T-helper 17 cell (primary cell): ENCODE measurements around the gene GLTP. TPM values are rescaled to one million over a fixed set of nuclear protein-coding genes. Genes with fewer than 3 reads are reported as not detected.
A peak's percentile ranks its signal among the peaks of the same experiment; 100 is the strongest.
"Not testable (repeated sequence)": the region's sequence is repeated elsewhere in the genome, so short reads cannot be mapped to it uniquely, and the experiment has no call there.

Experiments
- ATAC-seq: fragments of 150-1000 bp; cut with Tn5 transposase; 2 replicates; pipeline ENCODE4 v1.10.0; 2021; ENCODE audit warnings: mild to moderate bottlenecking, moderate library complexity
- DNase-seq, 3 donors: peaks; one replicate each; pipeline versions ENCODE4 v3.0.0 to v3.0.0-alpha.2; 2020 to 2021
- H3K9me3 ChIP-seq: one replicate; pipeline ENCODE4 v1.7.0; 2013; ENCODE audit warnings: low read length, mild to moderate bottlenecking; ENCODE audit not compliant: control insufficient read depth, poor library complexity, severe bottlenecking
- H3K27ac Mint-ChIP-seq: one replicate; pipeline ENCODE4 v1.8.0; 2022; ENCODE audit warnings: mild to moderate bottlenecking, moderate library complexity, mixed read lengths
- H3K27me3 Mint-ChIP-seq: one replicate; pipeline ENCODE4 v1.8.0; 2022; ENCODE audit warnings: mixed read lengths
- H3K36me3 Mint-ChIP-seq: one replicate; pipeline ENCODE4 v1.8.0; 2022; ENCODE audit warnings: low read depth, mixed read lengths
- H3K4me1 Mint-ChIP-seq: one replicate; pipeline ENCODE4 v1.8.0; 2022; ENCODE audit warnings: mild to moderate bottlenecking, mixed read lengths
- H3K4me3 Mint-ChIP-seq: one replicate; pipeline ENCODE4 v1.8.0; 2022; ENCODE audit warnings: mild to moderate bottlenecking, moderate library complexity, mixed read lengths
- total RNA-seq, 4 donors: library from RNA in 2 of 4; stranded (reverse) in 2 of 4; gene quantifications; one replicate each; pipeline ENCODE4 v1.2.3 and lab custom pipeline; 2022 to 2026

GLTP gene
- total RNA-seq, 2 donors from 2014 or later: 28.3 to 29.4 TPM

- no peaks in the 10 kb centered on the region for H3K9me3 ChIP-seq
- no peak for DNase-seq
- Mint-ChIP-seq H3K4me3 (no peak overlapping the region), H3K27me3 (no peaks in the 10 kb centered on the region), H3K4me1 (no peaks in the 10 kb centered on the region), H3K27ac (no peak overlapping the region), H3K36me3 (no peaks in the 10 kb centered on the region)
- ATAC-seq: no peak
These were observed 18.5 kb downstream of the GLTP start for GRCh38 chr12:109861689-109862314.

GRCh38 chr12:109860977-109861376 is 19.4 kb downstream of the GLTP start:
- Mint-ChIP-seq H3K4me1 (no peaks in the 10 kb centered on the region), H3K27me3 (no peaks in the 10 kb centered on the region), H3K27ac (no peak overlapping the region), H3K36me3 (no peaks in the 10 kb centered on the region), H3K4me3 (no peak overlapping the region)
- ATAC-seq (no peak), DNase-seq (no peak)
- no peaks in the 10 kb centered on the region for H3K9me3 ChIP-seq

- no peak for ATAC-seq
- no peaks in the 10 kb centered on the region for H3K27me3 Mint-ChIP-seq
- H3K27ac Mint-ChIP-seq: peak overlapping the region; percentile 51
- H3K4me3 Mint-ChIP-seq: no peak overlapping the region
- DNase-seq: no peak
- H3K36me3 Mint-ChIP-seq: peaks cover 2% of the 10 kb centered on the region
- no peaks in the 10 kb centered on the region for H3K4me1 Mint-ChIP-seq
- H3K9me3 ChIP-seq: no peaks in the 10 kb centered on the region
These were observed 21.6 kb downstream of the GLTP start for GRCh38 chr12:109858764-109859163.

- peaks cover 2% of the 10 kb centered on the region for H3K36me3 Mint-ChIP-seq
- ATAC-seq (no peak), DNase-seq (no peak)
- H3K4me3 Mint-ChIP-seq: no peak overlapping the region
- peak overlapping the region; percentile 51 for H3K27ac Mint-ChIP-seq
- no peaks in the 10 kb centered on the region for H3K27me3 Mint-ChIP-seq
- no peaks in the 10 kb centered on the region for H3K9me3 ChIP-seq
- no peaks in the 10 kb centered on the region for H3K4me1 Mint-ChIP-seq
These were observed 22.6 kb downstream of the GLTP start for GRCh38 chr12:109857715-109858114.

DNA sequence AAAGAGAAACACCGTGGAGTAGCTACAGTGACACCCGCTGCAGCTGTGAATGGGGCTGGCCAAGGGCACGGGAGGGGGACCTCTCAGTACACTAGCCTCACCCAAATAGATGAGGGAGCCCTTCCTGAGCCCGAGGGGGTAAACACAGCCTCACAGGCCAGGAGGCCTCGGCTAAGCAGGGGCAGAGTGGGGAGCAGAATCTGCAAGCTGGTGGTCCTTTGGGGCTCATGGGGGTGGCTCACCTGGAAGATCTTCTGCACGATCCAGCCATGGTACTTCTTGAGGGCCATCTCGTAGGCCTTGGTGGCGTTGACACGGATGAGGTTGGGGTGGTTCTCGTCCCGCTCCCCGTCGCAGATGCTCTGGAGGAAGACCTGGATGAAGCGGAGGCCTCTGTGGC is 25.0 kb downstream of the GLTP start:
- H3K36me3 Mint-ChIP-seq: peaks cover 2% of the 10 kb centered on the region
- ATAC-seq: no peak
- no peak overlapping the region for H3K27ac Mint-ChIP-seq

DNA sequence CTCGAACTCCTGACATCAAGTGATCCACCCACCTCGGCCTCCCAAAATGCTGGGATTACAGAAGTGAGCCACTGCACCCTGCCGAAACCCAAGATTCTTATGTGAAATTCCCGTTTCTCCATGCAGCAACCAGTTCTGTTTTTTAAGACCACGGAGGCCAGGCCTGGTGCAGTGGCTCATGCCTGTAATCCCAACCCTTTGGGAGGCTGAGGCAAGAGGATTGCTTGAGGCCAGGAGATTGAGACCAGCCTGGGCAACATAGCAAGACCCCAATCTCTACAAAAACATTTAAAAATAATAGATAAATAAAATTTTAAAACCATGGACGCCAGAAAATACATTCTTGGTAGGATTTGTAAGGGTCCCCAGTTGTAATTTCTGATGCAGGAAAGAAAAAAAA is 29.8 kb downstream of the GLTP start:
- H3K9me3 ChIP-seq, ATAC-seq, H3K4me3 Mint-ChIP-seq, H3K4me1 Mint-ChIP-seq, H3K27ac Mint-ChIP-seq, DNase-seq, H3K27me3 Mint-ChIP-seq, H3K36me3 Mint-ChIP-seq: not testable (repeated sequence)

More for the DNA sequence above, 25.0 kb downstream of the GLTP start:
- H3K9me3 ChIP-seq: no peaks in the 10 kb centered on the region
- Mint-ChIP-seq H3K4me1 (no peaks in the 10 kb centered on the region), H3K27me3 (no peaks in the 10 kb centered on the region), H3K4me3 (no peak overlapping the region)
- DNase-seq: no peak

DNA sequence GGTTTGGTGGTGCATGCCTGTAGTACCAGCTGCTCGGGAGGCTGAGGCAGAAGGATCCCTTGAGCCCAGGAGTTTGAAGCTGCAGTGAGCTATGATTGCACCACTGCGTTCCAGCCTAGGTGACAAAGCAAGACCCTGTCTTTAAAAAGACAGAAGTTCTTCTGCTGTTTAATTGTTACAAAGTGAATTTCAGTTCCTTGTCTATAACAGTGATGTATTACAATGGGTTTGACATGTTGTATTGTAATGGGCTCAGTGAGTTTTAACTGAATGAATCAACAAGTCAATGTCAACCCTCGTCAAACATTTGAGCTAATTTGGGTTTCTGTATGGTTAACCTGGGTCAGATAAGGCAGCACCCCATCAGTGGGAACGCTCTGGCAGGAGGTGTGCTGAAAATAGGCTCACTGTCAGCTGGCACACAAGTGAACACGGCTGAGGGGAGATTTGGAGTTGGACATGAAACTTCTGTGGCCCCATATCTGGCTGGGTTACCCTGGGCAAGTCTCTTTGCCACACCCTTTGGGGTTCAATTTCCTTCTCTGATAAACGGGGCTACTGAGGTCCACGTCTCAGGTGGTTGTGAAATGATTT is 33.1 kb downstream of the GLTP start:
- DNase-seq: no peak
- H3K9me3 ChIP-seq: no peaks in the 10 kb centered on the region
- H3K27me3 Mint-ChIP-seq: no peaks in the 10 kb centered on the region
- ATAC-seq: no peak
- H3K4me3 Mint-ChIP-seq: peak overlapping the region; percentile 45
- no peaks in the 10 kb centered on the region for H3K36me3 Mint-ChIP-seq
- H3K27ac Mint-ChIP-seq: no peak overlapping the region
- peaks cover 2% of the 10 kb centered on the region for H3K4me1 Mint-ChIP-seq

- no peaks in the 10 kb centered on the region for H3K9me3 ChIP-seq
- peaks cover 2% of the 10 kb centered on the region for H3K4me1 Mint-ChIP-seq
- no peaks in the 10 kb centered on the region for H3K36me3 Mint-ChIP-seq
- H3K27ac Mint-ChIP-seq: no peak overlapping the region
- peak overlapping the region; percentile 77 for H3K4me3 Mint-ChIP-seq
- DNase-seq (no peak), ATAC-seq (no peak)
- H3K27me3 Mint-ChIP-seq: no peaks in the 10 kb centered on the region
These were observed 34.5 kb downstream of the GLTP start for GRCh38 chr12:109845824-109846205.

- H3K9me3 ChIP-seq: no peaks in the 10 kb centered on the region
- H3K4me3 Mint-ChIP-seq: peak overlapping the region; percentile 77
- H3K4me1 Mint-ChIP-seq: peaks cover 2% of the 10 kb centered on the region
- peak; percentile 98 for ATAC-seq
- H3K27me3 Mint-ChIP-seq: peaks cover 3% of the 10 kb centered on the region
- DNase-seq: peak; percentile 78 to 92 (median 87)
- no peaks in the 10 kb centered on the region for H3K36me3 Mint-ChIP-seq
- no peak overlapping the region for H3K27ac Mint-ChIP-seq
These were observed 35.1 kb downstream of the GLTP start for GRCh38 chr12:109844983-109845823.

GRCh38 chr12:109844091-109844490 is 36.2 kb downstream of the GLTP start:
- Mint-ChIP-seq H3K27me3 (peaks cover 7% of the 10 kb centered on the region), H3K4me3 (no peak overlapping the region), H3K4me1 (peaks cover 4% of the 10 kb centered on the region), H3K36me3 (peaks cover 2% of the 10 kb centered on the region), H3K27ac (no peak overlapping the region)
- no peaks in the 10 kb centered on the region for H3K9me3 ChIP-seq
- no peak for ATAC-seq
- DNase-seq: no peak

GRCh38 chr12:109842021-109842420 is 38.3 kb downstream of the GLTP start:
- Mint-ChIP-seq H3K27ac (no peak overlapping the region), H3K36me3 (peaks cover 2% of the 10 kb centered on the region), H3K4me3 (no peak overlapping the region), H3K4me1 (peaks cover 4% of the 10 kb centered on the region), H3K27me3 (peaks cover 7% of the 10 kb centered on the region)
- DNase-seq: no peak
- no peaks in the 10 kb centered on the region for H3K9me3 ChIP-seq
- ATAC-seq: no peak

DNA sequence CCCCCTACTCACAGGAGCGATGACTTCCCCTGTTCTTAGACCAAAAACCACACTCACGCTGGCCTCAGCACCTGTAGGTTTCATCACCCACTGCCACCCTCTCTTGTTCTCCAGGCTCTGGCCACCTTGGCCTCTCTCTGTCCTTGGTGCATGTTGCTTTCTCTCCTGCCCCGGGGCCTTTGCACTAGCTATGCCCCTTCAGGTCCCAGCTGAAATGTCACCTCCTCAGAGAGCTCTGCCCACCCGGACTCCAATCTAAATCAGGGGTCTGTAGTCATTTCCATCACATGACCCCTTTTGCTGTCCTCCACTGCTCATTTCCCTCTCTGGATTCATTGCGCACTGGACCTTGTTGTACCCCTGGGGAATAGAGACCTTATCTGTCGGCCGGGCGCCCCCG is 39.0 kb downstream of the GLTP start:
- H3K27ac Mint-ChIP-seq: no peak overlapping the region
- ATAC-seq: no peak
- H3K36me3 Mint-ChIP-seq: peaks cover 2% of the 10 kb centered on the region
- no peaks in the 10 kb centered on the region for H3K9me3 ChIP-seq
- peaks cover 7% of the 10 kb centered on the region for H3K27me3 Mint-ChIP-seq
- DNase-seq: no peak
- peaks cover 4% of the 10 kb centered on the region for H3K4me1 Mint-ChIP-seq
- H3K4me3 Mint-ChIP-seq: no peak overlapping the region

- no peak overlapping the region for H3K27ac Mint-ChIP-seq
- H3K9me3 ChIP-seq: no peaks in the 10 kb centered on the region
- peaks cover 2% of the 10 kb centered on the region for H3K36me3 Mint-ChIP-seq
- ATAC-seq (no peak), DNase-seq (no peak)
- H3K27me3 Mint-ChIP-seq: peaks cover 7% of the 10 kb centered on the region
- H3K4me1 Mint-ChIP-seq: peaks cover 2% of the 10 kb centered on the region
- H3K4me3 Mint-ChIP-seq: no peak overlapping the region
These were observed 39.9 kb downstream of the GLTP start for GRCh38 chr12:109840305-109841074.
